NCI-H1694 (cell line): ENCODE measurements around the gene DGKZ.
A peak's percentile ranks its signal among the peaks of the same experiment; 100 is the strongest.
"Not testable (repeated sequence)": the region's sequence is repeated elsewhere in the genome, so short reads cannot be mapped to it uniquely, and the experiment has no call there.

Experiments used
- DNase-seq: peaks from one replicate; lab custom pipeline; 2025; lab: John Stamatoyannopoulos, UW

Gene DGKZ, protein sequence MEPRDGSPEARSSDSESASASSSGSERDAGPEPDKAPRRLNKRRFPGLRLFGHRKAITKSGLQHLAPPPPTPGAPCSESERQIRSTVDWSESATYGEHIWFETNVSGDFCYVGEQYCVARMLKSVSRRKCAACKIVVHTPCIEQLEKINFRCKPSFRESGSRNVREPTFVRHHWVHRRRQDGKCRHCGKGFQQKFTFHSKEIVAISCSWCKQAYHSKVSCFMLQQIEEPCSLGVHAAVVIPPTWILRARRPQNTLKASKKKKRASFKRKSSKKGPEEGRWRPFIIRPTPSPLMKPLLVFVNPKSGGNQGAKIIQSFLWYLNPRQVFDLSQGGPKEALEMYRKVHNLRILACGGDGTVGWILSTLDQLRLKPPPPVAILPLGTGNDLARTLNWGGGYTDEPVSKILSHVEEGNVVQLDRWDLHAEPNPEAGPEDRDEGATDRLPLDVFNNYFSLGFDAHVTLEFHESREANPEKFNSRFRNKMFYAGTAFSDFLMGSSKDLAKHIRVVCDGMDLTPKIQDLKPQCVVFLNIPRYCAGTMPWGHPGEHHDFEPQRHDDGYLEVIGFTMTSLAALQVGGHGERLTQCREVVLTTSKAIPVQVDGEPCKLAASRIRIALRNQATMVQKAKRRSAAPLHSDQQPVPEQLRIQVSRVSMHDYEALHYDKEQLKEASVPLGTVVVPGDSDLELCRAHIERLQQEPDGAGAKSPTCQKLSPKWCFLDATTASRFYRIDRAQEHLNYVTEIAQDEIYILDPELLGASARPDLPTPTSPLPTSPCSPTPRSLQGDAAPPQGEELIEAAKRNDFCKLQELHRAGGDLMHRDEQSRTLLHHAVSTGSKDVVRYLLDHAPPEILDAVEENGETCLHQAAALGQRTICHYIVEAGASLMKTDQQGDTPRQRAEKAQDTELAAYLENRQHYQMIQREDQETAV

DNA sequence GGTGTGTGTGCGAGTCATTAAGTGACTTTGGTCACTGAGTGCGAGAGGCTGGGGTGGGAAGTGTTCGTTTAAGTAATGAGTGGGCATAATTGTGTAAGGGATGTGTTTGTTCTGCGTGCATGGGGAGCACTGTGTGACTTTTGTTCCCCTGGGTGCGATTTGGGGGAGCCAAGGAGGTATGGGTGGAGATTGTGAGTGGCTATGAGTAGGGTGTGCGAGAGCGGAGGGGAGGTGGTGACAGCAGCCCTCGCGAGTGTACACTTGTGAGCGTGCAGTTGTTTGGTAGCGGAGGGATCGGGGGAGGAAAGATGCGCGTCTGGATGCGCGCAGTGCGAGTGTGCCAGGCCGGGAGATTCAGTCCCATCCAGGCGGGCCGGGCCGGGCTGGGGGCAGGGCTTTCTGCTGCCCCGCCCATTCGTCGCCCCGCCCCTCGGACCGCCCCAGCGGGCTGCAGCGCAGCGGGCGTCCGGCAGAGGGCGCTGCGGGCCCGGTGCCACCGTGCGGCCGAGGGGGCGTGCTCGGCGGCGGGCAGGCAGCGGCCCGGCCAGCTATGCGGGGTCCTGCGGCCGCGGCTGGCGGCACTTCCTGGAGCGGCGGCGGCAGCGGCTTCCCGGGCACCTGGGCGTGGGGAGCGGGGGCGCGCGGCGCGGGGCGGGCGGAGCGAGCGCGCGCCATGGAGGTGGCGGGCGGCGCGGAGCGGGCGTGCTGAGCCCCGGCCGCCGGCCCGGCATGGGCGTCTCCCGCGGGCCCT is at the start of gene DGKZ:
Gene DGKZ, plus strand, starts transcription at position 578 of the 751 bp plus-strand sequence. CDS start 197 bp downstream, outside the sequence.
- DNase-seq, result no peak

DNA sequence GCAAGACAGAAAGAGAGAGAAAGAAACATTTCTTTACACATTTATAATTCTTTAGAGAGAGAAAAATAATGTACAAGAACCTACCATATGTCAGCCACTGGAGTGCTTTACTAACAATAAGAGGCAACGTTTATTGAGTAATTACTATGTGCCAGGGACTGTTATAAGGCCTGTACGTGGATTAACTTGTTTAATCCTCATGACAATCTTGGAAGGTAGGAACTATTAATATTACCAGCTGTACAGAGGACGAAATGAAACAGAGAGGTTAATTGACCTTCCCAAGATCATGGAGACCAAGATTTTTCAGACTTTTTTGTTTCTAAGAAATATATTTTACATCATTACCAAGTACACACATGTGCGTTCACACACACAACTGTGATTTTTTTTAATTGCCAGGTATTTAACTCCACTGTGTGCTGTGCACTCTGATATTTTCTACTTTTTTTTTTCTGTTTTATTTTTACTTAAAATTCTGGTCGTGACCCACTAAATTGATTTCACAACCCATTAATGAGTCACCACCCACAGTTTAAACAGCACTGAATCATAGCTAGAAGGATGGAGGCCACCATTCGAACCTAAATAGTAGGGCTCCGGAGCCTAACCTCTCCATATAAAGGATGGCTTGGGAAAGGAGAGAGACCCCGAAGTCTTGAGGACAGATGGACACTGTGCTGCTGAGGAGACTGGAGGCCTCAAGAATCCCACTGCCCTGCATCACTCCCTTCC is 48.4 kb upstream of the DGKZ start:
- no peak for DNase-seq

DNA sequence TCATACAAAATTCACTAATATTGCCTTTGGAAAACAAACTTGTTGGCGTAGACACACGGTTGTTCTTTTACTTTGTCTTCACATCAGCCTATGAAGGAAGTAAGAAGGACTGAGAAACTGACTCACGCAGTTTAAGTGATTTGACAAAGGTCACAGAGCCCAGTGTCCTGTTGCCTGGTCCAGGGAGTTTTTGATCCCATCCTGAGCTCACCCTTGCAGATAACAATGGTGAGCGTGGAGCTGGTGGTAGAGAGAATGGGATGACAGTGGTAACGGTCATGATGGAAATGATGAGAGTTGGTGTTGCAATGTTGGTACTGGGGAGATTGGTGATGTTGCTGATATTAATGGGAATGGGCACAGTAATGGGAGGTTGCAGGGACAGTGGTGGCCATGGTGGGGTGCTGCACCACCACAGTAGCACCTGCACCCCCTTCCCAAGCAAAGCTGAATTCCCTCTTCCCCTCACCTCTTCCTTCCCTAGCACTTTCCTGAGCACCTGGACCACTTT is 47.8 kb upstream of the DGKZ start:
- no peak for DNase-seq

DNA sequence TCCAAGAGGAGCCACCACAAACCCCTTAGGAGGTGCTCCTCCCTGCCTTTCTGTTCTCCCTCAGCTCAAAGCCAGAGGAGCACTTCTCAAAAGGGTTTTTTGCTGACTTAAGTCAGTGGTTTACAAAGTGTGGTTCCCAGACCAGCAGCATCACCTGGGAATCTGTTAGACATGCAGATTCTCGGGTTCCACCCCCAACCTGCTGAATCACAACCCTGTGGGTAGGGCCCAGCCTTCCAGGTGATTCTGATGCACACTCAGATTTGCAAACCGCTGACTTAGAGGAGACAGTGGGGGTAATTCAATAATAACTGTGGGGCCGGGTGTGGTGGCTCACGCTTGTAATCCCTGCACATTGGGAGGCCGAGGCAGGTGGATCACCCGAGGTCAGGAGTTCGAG is 47.0 kb upstream of the DGKZ start:
- no peak for DNase-seq

DNA sequence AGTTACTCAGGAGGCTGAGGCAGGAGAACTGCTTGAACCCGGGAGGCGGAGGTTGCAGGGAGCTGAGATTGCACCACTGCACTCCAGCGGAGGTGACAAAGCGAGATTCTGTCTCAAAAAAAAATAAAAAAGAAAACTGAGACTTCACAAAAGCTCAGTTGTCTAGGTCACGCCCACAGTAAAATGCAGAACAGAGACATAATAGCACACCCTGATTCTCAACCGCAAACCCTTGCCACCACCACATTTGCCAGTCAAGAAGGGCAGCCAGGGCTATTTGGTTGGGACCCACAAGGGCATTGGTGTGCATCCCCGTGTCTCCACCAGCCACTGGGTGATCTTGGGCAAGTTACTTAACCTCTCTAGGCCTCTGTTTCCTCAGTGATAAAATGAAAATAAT is 44.4 kb upstream of the DGKZ start:
- DNase-seq, result no peak

DNA sequence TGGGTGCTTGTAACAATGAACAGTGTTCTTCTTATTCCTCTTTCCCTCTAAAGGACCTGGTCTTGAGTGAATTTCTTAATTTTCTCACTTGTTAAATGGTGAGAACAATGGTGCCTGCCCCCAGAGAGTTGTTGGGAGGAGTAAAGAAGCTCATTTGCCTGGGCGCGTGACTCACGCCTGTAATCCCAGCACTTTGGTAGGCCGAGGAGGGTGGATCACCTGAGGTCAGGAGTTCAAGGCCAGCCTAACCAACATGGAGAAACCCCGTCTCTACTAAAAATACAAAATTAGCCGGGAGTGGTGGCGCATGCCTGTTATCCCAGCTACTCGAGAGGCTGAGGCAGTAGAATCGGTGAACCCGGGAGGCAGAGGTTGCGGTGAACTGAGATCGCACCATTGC is 43.2 kb upstream of the DGKZ start:
- DNase-seq, result not testable (repeated sequence)

DNA sequence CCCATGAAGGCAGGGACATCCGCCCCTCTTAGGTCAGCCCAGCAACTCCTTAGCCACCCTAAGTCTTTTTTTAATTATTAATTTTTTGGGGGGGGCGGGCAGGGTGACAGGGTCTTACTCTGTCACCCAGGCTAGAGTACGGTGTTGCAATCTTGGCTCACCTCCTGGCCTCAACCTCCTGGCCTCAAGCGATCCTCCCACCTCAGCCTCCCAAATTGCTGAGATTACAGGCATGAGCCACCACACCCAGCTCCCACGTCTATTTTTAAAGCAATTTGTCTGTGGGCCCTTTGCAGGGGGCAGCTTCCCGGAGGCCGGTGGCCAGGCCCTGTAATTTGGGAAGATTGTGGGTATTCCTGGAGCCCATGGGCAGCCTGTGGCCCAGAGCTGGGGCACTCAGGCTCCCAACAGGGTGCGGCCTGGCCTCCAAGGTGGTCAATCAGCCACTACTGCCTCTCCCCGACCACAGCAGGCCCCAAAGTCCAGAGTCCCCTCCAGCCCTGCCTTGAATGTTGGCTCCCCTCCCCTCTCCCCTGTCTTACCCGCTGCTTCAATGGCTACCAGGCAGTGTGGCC is 42.6 kb upstream of the DGKZ start:
- DNase-seq, result no peak

DNA sequence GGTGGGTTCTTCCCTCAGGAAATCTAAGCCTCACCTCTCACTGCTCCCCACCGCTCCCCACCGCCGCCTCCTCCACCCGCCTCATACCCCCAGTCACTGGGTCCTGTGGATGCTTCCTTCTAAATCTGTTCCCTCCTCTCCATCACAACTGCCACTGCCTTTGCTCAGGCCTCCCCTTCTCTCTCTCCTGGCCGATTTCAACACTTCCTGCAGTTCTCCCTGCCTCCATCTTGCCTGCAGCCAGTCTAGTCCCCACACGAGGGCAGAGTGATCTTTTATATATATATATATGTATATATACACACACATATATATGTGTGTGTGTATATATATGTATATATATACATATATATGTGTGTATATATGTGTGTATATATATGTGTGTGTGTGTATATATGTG is 42.0 kb upstream of the DGKZ start:
- DNase-seq, result no peak

DNA sequence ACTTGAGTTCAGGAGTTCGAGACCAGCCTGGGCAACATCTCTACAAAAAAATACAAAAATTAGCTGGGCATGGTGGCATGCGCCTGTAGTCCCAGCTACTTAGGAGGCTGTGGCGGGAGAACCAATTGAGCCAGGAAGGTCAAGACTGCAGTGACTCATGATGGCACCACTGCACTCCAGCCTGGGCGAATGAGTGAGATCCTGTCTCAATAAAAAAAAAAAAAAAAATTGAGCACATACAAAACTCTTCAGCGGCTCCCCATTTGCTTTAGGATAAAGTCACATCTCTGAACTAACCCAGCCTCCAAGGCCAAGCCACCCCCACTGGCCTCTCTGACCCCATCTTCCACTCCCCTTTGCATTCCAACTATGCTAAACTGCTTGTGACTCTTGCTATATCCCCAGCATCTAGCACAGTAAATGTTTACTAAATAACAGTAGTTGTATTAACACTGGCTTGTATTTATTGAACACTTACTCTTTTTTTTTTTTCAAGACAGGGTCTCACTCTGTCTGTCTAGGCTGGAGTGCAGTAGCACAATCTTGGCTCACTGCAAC is 40.9 kb upstream of the DGKZ start:
- DNase-seq, result no peak

DNA sequence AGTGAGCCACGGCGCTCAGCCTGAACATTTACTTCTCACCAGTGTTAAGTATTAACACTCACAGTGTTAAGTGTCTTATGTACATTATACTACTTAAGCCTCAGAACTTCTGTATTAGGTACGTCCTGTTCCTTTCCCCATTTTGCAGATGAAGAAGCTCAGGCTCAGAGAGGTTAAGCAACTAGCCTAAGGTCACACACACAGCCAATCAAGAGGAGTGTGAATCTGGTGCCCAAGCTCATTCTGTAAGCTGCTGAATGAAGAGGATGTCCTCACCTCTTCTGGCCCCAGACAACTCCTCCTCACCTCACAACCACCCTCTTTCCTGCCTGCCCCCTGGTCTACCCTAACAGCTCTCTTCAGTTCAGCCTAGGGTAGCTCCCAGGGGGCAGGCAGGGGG is 39.9 kb upstream of the DGKZ start:
- no peak for DNase-seq

DNA sequence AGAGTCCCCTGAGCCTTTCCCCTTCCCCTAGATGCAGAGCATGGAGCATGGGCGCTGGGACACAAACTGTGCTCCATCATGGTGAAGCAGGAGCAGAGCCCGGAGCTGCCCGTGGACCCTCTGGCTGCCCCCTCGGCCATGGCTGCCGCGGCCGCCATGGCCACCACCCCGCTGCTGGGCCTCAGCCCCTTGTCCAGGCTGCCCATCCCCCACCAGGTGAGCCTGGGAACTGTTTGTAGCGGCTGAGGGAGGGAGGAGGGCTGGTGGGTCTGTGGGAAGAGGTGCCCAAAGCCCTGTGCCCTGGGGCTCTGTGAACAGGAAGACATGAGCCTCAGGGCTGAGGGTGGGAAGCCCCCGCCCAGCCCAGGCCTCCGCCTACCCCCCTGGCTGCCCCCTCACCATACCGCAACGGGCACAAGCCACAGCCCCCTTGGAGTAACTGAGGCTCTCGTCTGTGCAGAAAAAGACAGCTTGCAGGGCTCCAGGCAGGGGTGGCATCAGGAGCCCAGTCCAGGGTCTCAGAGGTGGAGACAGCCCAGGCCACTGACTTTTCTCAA is 39.4 kb upstream of the DGKZ start:
- no peak for DNase-seq

DNA sequence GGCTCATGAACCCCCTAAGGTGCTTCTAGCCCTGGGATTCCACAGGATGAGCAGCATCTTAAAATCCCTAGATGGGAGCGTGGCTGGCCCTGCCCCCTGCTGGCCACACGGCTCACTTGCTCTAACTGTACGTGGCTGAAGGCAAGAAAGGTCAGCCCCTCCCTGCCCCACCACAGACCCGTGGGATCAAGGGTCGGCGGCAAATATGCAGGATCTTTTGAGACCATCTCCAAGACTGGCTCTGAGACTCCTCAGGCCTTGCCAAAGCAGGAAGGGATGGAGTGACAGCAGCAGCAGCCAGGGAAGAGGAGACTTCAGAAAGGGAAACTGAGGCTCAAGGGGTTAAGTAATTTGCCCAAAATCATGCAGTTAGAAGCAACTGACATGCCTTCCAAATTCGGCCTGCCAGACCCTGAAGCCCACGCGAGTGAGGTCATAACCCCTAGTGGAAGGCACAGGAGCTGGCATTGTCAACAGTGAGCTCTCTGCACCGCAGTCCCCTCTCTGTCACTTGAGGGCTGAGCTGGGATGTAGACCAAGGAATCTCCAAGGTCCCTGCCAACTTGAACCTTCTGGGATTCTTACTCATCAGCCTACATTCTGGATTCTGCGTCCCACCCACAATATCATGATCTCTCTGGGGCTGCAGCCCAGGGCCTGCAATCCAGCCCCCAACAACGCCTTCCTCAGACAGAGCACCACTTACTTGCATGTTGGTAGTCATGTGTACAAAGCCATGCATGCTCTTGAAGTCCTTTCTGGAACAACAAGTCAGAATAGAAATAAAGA is 38.4 kb upstream of the DGKZ start:
- peak; percentile 24 for DNase-seq

DNA sequence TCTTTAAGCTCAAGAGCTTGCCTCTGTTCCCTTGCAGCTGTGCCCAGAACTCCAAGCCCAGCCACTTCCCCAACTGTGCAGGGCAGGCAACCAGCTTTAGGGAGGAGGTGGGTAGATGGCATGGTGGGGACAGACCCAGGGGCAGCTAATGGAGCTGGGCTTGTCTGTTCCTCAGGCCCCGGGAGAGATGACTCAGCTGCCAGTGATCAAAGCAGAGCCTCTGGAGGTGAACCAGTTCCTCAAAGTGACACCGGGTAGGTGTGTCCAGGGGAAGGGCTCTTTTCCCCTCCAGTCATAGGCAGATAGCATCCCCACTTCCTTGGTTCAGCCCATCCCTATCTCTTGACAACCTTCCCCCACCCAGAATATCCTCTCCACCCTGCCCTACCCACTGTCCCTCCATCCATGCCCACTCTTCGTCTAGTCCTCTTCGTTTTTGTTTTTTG is 37.4 kb upstream of the DGKZ start:
- no peak for DNase-seq

DNA sequence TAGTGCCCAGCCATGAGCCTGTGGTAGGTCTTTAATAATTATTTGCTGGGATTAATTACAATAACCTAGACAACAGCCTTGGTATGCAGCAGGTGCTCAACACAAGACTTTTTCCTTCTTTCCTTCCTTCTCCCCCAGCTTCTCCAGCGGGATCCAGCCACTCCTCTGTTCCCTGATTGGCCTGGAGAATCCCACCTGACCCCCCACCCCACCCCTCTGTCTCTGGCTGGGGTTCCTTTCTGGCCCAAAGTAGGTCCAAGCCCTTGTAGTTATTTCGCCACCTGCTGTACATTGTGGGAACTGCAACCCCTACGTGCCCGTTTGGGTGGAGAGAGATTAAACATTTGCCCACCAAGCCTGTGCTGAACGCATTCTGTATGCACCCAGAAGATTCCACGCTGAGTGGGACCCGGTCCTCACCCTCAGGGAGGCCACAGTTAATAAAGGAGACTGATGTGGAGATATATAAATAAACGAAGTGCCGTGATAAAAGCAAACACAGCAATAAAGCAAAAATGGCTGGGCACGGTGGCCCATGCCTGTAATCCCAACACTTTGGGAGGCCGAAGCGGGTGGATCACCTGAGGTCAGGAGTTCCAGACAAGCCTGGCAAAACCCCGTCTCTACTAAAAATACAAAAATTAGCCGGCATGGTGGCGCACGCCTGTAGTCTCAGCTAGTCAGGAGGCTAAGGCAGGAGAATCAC is 32.1 kb upstream of the DGKZ start:
- peak; percentile 75 for DNase-seq

DNA sequence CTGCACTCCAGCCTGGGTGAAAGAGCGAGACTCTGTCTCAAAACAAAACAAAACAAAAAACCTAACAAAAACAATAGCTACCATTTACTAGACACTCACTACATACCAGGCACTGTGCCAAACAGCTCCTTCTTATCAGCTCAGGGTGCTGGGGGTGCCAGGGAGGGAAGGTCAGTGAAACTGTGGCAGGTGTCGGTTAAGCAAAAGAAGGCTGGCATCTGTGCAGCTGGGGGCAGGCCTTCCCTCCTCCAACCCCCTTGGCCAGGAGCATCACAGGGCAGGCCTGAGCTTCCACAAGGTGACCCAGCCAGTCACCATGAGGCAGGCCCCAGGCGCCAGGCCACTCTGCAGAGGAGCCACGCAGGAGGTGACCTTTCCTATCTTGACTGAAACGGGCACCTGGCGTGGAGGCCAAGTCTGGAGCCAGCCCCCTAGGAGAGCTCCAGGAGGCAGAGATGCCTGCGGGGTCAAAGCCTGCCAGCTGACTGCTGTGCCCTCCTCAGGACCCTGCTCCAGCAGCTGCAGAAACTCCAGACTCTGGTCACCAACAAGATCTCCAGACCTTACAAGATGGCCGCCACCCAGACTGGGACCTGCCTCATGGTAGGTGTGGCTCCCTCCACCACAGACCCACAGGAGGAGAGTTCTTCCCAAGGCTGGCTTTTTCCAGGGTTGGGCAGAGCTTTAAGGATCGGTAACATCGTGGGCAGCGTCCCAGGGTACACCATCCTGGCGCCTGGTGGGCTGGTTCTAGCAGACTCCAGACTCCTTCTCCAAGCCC is 31.3 kb upstream of the DGKZ start:
- DNase-seq, result no peak

DNA sequence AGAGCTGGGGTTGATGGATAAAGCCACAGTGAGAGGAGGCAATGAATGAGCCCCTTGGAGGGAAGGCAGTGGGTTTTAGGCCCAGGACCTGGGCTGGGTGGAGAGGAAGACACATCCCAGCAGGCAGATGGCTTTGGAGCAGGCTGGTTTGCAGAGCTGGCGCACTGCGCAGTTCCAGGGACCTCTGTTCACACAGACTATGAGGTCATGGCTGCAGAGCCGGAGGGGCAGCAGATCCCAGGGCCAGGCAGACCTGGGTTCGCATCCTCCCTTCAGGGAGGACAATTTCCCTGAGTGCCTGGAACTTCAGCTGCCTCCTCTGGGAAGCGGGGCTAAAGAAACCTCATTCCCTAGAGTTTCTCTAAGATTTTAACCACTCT is 28.2 kb upstream of the DGKZ start:
- no peak for DNase-seq

DNA sequence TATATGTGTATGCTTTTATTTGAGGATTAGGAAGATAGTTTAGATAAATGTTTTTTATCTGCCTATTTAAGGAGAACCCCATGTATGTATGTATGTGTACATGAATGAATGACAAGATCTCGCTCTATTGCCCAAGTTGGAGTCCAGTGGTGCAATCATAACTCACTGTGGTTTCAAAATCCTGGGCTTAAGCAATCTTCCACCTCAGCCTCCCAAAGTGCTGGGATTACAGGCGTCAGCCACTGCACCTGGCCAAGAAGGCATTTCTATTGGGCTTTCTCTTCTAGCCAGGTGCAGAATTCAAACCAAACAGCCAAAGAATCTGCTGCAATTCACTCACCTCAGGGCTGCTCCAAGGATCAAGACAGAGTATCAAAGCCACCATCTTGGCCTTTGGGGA is 25.5 kb upstream of the DGKZ start:
- DNase-seq, result no peak

DNA sequence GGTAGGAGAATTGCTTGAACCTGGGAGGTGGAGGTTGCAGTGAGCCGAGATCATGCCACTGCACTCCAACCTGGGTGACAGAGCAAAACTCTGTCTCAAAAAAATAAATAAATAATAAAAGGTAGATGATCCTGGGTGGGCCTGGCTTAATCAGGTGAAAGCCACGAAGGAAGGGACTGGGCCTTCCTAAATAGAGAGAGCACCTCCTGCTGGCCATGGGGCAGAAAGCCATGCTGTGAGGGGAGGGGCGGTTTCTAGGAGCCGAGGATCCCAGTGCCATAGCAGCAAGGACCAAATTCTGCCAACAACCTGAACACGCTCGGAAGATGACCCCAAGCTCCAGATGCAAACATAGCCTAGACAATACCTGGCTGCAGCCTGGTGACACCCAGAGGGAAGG is 24.5 kb upstream of the DGKZ start:
- no peak for DNase-seq
